HepG2 (cell line): ENCODE results near the gene SLC38A3. TPM values are rescaled to one million over a fixed set of nuclear protein-coding genes. Genes with fewer than 3 reads are reported as not detected.

ENCODE experiments used
- GATAD1 ChIP-seq: IDR thresholded peaks from 2 replicates; pipeline ENCODE4 v1.6.1; 2016; ENCODE audit warnings: missing genetic modification reagents, missing compliant biosample characterization
- NFKBIZ ChIP-seq: IDR thresholded peaks from 2 replicates; pipeline ENCODE4 v1.6.1; 2018; ENCODE audit warnings: missing genetic modification reagents, missing compliant biosample characterization
- POGZ ChIP-seq: sonication (generic); formaldehyde crosslinking; IDR thresholded peaks from 2 replicates; pipeline ENCODE4 v1.4.0; 2020; ENCODE audit warnings: mild to moderate bottlenecking, missing genetic modification reagents
- TARDBP ChIP-seq: sonication (generic); formaldehyde crosslinking; IDR thresholded peaks from 2 replicates; pipeline ENCODE4 v1.8.0; 2022; ENCODE audit warnings: mild to moderate bottlenecking, missing genetic modification reagents
- ZNF709 ChIP-seq: sonication (generic); formaldehyde crosslinking; IDR thresholded peaks from 2 replicates; pipeline ENCODE4 v1.5.0; 2020; ENCODE audit warnings: mild to moderate bottlenecking, missing genetic modification reagents
- ZSCAN22 ChIP-seq: sonication (generic); formaldehyde crosslinking; IDR thresholded peaks from 2 replicates; pipeline ENCODE4 v1.4.0; 2020; ENCODE audit warnings: mild to moderate bottlenecking, missing genetic modification reagents
- polyA plus RNA-seq, 8 experiments: library from polyadenylated mRNA; depleted of rRNA in 3 of 8; stranded (reverse) in 7 of 8; unstranded in 1 of 8; fragments of >200 nt; fragmentation: Illumina TruSeq in 4 of 8; extraction: Trizol in 4 of 8; gene quantifications; 2 replicates each; pipeline versions ENCODE4 v1.2.1 to v1.2.3, GENCODE V29; 2011 to 2016; ENCODE audit warnings: low read depth in 4 of 8, missing spikeins in 1 of 8, mixed read lengths in 1 of 8; ENCODE audit not compliant: insufficient read depth in 1 of 8
- total RNA-seq, 5 experiments: library from RNA; depleted of rRNA; stranded (reverse); fragments of >200 nt; fragmentation: Illumina TruSeq; extraction: Trizol; gene quantifications; 2 replicates each; pipeline ENCODE4 v1.2.3, GENCODE V29; 2016; ENCODE audit warnings: low read depth in 1 of 5
- TF ChIP-seq, protein P1 (sequence below): IDR thresholded peaks from 2 replicates; pipeline ENCODE4 v1.6.1; 2016; ENCODE audit warnings: low read depth, missing genetic modification reagents, missing compliant biosample characterization
- TF ChIP-seq, protein P2 (sequence below): sonication (generic); formaldehyde crosslinking; IDR thresholded peaks from 2 replicates; pipeline ENCODE4 v1.4.0; 2020; ENCODE audit warnings: missing genetic modification reagents
- TF ChIP-seq, protein P3 (sequence below): sonication (generic); formaldehyde crosslinking; IDR thresholded peaks from 2 replicates; pipeline ENCODE4 v1.5.1; 2020; ENCODE audit warnings: mild to moderate bottlenecking, missing genetic modification reagents, moderate library complexity
- TF ChIP-seq, protein P4 (sequence below), 2 experiments: sonication (generic) in 1 of 2; formaldehyde crosslinking in 1 of 2; IDR thresholded peaks; 2 replicates each; pipeline versions ENCODE4 v1.5.1 to v1.6.1; 2011 to 2020; ENCODE audit warnings: borderline replicate concordance in 1 of 2, low read depth in 1 of 2, low read length in 1 of 2, mild to moderate bottlenecking in 1 of 2, missing genetic modification reagents in 1 of 2, moderate library complexity in 1 of 2
- TF ChIP-seq, protein P5 (sequence below): sonication (generic); formaldehyde crosslinking; IDR thresholded peaks from 2 replicates; pipeline ENCODE4 v1.8.1; 2023; ENCODE audit warnings: mild to moderate bottlenecking, missing genetic modification reagents
- TF ChIP-seq, protein P6 (sequence below): sonication (generic); formaldehyde crosslinking; IDR thresholded peaks from 2 replicates; pipeline ENCODE4 v1.4.0; 2020; ENCODE audit warnings: mild to moderate bottlenecking, missing genetic modification reagents

Gene SLC38A3
- total and polyA plus RNA-seq, 2 of the 13 experiments (the other 11 are each of a cell fraction or from before 2014, with no cell fraction given) = 29.8 to 164 TPM

DNA sequence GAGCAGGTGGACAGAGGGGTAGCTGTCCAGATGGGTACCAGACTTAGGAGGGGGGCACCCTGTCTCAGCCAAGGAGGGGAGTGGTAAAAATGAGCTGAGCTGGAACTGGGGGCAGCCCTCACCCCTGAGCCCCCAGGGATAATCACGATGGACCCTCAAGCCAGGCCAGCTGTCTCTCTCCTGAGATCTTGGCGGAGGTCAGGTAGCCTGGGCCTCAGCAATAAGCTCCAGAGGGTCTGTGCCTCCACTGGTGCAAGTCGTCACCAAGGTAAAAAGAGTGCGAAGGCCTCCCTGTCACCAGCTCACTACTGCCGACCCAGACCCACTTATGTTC is 5.1 kb downstream of the SLC38A3 start (continued):
- TF ChIP-seq, protein P1, sequence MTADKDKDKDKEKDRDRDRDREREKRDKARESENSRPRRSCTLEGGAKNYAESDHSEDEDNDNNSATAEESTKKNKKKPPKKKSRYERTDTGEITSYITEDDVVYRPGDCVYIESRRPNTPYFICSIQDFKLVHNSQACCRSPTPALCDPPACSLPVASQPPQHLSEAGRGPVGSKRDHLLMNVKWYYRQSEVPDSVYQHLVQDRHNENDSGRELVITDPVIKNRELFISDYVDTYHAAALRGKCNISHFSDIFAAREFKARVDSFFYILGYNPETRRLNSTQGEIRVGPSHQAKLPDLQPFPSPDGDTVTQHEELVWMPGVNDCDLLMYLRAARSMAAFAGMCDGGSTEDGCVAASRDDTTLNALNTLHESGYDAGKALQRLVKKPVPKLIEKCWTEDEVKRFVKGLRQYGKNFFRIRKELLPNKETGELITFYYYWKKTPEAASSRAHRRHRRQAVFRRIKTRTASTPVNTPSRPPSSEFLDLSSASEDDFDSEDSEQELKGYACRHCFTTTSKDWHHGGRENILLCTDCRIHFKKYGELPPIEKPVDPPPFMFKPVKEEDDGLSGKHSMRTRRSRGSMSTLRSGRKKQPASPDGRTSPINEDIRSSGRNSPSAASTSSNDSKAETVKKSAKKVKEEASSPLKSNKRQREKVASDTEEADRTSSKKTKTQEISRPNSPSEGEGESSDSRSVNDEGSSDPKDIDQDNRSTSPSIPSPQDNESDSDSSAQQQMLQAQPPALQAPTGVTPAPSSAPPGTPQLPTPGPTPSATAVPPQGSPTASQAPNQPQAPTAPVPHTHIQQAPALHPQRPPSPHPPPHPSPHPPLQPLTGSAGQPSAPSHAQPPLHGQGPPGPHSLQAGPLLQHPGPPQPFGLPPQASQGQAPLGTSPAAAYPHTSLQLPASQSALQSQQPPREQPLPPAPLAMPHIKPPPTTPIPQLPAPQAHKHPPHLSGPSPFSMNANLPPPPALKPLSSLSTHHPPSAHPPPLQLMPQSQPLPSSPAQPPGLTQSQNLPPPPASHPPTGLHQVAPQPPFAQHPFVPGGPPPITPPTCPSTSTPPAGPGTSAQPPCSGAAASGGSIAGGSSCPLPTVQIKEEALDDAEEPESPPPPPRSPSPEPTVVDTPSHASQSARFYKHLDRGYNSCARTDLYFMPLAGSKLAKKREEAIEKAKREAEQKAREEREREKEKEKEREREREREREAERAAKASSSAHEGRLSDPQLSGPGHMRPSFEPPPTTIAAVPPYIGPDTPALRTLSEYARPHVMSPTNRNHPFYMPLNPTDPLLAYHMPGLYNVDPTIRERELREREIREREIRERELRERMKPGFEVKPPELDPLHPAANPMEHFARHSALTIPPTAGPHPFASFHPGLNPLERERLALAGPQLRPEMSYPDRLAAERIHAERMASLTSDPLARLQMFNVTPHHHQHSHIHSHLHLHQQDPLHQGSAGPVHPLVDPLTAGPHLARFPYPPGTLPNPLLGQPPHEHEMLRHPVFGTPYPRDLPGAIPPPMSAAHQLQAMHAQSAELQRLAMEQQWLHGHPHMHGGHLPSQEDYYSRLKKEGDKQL = no peak
- TF ChIP-seq NFKBIZ = 0 out of 2 replicates have a peak, but pooled peaks have one; percentile 14
- TF ChIP-seq TARDBP (CRISPR knock-in tag) = no peak
- TF ChIP-seq, protein P2, sequence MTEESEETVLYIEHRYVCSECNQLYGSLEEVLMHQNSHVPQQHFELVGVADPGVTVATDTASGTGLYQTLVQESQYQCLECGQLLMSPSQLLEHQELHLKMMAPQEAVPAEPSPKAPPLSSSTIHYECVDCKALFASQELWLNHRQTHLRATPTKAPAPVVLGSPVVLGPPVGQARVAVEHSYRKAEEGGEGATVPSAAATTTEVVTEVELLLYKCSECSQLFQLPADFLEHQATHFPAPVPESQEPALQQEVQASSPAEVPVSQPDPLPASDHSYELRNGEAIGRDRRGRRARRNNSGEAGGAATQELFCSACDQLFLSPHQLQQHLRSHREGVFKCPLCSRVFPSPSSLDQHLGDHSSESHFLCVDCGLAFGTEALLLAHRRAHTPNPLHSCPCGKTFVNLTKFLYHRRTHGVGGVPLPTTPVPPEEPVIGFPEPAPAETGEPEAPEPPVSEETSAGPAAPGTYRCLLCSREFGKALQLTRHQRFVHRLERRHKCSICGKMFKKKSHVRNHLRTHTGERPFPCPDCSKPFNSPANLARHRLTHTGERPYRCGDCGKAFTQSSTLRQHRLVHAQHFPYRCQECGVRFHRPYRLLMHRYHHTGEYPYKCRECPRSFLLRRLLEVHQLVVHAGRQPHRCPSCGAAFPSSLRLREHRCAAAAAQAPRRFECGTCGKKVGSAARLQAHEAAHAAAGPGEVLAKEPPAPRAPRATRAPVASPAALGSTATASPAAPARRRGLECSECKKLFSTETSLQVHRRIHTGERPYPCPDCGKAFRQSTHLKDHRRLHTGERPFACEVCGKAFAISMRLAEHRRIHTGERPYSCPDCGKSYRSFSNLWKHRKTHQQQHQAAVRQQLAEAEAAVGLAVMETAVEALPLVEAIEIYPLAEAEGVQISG (CRISPR knock-in tag) = no peak
- no peak for TF ChIP-seq GATAD1 (CRISPR knock-in tag)
- TF ChIP-seq, protein P3, sequence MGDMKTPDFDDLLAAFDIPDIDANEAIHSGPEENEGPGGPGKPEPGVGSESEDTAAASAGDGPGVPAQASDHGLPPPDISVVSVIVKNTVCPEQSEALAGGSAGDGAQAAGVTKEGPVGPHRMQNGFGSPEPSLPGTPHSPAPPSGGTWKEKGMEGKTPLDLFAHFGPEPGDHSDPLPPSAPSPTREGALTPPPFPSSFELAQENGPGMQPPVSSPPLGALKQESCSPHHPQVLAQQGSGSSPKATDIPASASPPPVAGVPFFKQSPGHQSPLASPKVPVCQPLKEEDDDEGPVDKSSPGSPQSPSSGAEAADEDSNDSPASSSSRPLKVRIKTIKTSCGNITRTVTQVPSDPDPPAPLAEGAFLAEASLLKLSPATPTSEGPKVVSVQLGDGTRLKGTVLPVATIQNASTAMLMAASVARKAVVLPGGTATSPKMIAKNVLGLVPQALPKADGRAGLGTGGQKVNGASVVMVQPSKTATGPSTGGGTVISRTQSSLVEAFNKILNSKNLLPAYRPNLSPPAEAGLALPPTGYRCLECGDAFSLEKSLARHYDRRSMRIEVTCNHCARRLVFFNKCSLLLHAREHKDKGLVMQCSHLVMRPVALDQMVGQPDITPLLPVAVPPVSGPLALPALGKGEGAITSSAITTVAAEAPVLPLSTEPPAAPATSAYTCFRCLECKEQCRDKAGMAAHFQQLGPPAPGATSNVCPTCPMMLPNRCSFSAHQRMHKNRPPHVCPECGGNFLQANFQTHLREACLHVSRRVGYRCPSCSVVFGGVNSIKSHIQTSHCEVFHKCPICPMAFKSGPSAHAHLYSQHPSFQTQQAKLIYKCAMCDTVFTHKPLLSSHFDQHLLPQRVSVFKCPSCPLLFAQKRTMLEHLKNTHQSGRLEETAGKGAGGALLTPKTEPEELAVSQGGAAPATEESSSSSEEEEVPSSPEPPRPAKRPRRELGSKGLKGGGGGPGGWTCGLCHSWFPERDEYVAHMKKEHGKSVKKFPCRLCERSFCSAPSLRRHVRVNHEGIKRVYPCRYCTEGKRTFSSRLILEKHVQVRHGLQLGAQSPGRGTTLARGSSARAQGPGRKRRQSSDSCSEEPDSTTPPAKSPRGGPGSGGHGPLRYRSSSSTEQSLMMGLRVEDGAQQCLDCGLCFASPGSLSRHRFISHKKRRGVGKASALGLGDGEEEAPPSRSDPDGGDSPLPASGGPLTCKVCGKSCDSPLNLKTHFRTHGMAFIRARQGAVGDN (CRISPR knock-in tag) = no peak
- TF ChIP-seq POGZ (CRISPR knock-in tag) = no peak
- peak; percentile 21; the same call in 1 of the 2 replicates for TF ChIP-seq ZNF709
- TF ChIP-seq, protein P4, sequence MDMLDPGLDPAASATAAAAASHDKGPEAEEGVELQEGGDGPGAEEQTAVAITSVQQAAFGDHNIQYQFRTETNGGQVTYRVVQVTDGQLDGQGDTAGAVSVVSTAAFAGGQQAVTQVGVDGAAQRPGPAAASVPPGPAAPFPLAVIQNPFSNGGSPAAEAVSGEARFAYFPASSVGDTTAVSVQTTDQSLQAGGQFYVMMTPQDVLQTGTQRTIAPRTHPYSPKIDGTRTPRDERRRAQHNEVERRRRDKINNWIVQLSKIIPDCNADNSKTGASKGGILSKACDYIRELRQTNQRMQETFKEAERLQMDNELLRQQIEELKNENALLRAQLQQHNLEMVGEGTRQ (IDR thresholded peaks at IDR 0.05; ENCODE audit: low read depth, low read length) = no peak
- TF ChIP-seq, protein P4 (CRISPR knock-in tag; IDR thresholded peaks at IDR 0.05; ENCODE audit: borderline replicate concordance) = no peak
- TF ChIP-seq, protein P5, sequence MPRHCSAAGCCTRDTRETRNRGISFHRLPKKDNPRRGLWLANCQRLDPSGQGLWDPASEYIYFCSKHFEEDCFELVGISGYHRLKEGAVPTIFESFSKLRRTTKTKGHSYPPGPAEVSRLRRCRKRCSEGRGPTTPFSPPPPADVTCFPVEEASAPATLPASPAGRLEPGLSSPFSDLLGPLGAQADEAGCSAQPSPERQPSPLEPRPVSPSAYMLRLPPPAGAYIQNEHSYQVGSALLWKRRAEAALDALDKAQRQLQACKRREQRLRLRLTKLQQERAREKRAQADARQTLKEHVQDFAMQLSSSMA (CRISPR knock-in tag) = no peak
- TF ChIP-seq, protein P6, sequence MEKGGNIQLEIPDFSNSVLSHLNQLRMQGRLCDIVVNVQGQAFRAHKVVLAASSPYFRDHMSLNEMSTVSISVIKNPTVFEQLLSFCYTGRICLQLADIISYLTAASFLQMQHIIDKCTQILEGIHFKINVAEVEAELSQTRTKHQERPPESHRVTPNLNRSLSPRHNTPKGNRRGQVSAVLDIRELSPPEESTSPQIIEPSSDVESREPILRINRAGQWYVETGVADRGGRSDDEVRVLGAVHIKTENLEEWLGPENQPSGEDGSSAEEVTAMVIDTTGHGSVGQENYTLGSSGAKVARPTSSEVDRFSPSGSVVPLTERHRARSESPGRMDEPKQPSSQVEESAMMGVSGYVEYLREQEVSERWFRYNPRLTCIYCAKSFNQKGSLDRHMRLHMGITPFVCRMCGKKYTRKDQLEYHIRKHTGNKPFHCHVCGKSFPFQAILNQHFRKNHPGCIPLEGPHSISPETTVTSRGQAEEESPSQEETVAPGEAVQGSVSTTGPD = no peak
- no peak for TF ChIP-seq ZSCAN22
